Measurements from ENCODE around the gene PODN. TPM values are rescaled to one million over a fixed set of nuclear protein-coding genes. Genes with fewer than 3 reads are reported as not detected.

PODN gene
- total and polyA plus RNA-seq, 2 donors (not counting 3 experiments of a cell fraction or from before 2014, with no cell fraction given) = 1.3 to 1.5 TPM

- Histone ChIP-seq H3K36me3 (ENCODE audit: control insufficient read depth in 2 of 2, extremely low read depth in 1 of 2, insufficient read depth in 2 of 2, low read length in 2 of 2) (no peaks in the 10 kb centered on the region), H3K27me3 (ENCODE audit: control insufficient read depth in 2 of 2, insufficient read depth in 2 of 2, low read length in 2 of 2) (peaks cover 0 to 7% of the 10 kb centered on the region in 2 experiments), H3K9ac (replicated peaks; ENCODE audit: extremely low read depth, insufficient read depth, low read length) (no peak overlapping the region), H3K4me1 (ENCODE audit: control insufficient read depth, extremely low read depth, insufficient read depth, low read length) (no peaks in the 10 kb centered on the region), H3K9me1 (replicated peaks; ENCODE audit: control insufficient read depth, extremely low read depth, insufficient read depth, low read length) (no peaks in the 10 kb centered on the region), H3K9me3 (replicated peaks; ENCODE audit: control insufficient read depth, insufficient read depth, low read length) (no peaks in the 10 kb centered on the region), H2AFZ (ENCODE audit: low read depth, low read length) (no peak overlapping the region), H3K79me2 (ENCODE audit: control insufficient read depth, insufficient read depth, low read length) (no peaks in the 10 kb centered on the region), H3K27ac (ENCODE audit: insufficient read depth, low read depth, low read length) (no peak overlapping the region), H4K20me1 (replicated peaks; ENCODE audit: control insufficient read depth, extremely low read depth, insufficient read depth, low read length) (no peaks in the 10 kb centered on the region), H3K4me2 (ENCODE audit: insufficient read depth, low read length) (no peak overlapping the region), H3K4me3 (replicated peaks in 1 of 3; ENCODE audit: insufficient read depth in 1 of 3, low read depth in 1 of 3, low read length in 3 of 3) (no peak overlapping the region)
- POLR2A ChIA-PET = no interaction called here
- intact Hi-C loops (cut with micrococcal nuclease) (no loop called here), dilution Hi-C loops (cut with MboI; ENCODE audit: extremely low pct_ligation_motif_present, low sequenced_read_pairs) (no loop called here)
- CTCF ChIA-PET = no interaction called here
- BruUV-seq (replicated peaks) = no TSS peak
- DNase-seq (ENCODE audit: low read depth, low spot score) (no peak), FAIRE-seq (no peak)
- TF ChIP-seq GATA2 (IDR thresholded peaks at IDR 0.05; ENCODE audit: insufficient read depth, insufficient read length, low read depth, low read length) = no peak
- TF ChIP-seq POLR2A (IDR thresholded peaks at IDR 0.05; ENCODE audit: low read depth, low read length) = no peak
- no peak for TF ChIP-seq MYC (IDR thresholded peaks at IDR 0.05; ENCODE audit: low read depth, low read length)
Measured at GRCh38 chr1:53126495-53126894, 64.5 kb downstream of the PODN start.

- Histone ChIP-seq H3K4me2 (ENCODE audit: insufficient read depth, low read length) (no peak overlapping the region), H3K9ac (replicated peaks; ENCODE audit: extremely low read depth, insufficient read depth, low read length) (no peak overlapping the region), H2AFZ (ENCODE audit: low read depth, low read length) (no peak overlapping the region), H3K79me2 (ENCODE audit: control insufficient read depth, insufficient read depth, low read length) (no peaks in the 10 kb centered on the region), H3K9me3 (replicated peaks; ENCODE audit: control insufficient read depth, insufficient read depth, low read length) (no peaks in the 10 kb centered on the region), H3K27me3 (ENCODE audit: control insufficient read depth in 2 of 2, insufficient read depth in 2 of 2, low read length in 2 of 2) (peaks cover 0 to 7% of the 10 kb centered on the region in 2 experiments), H4K20me1 (replicated peaks; ENCODE audit: control insufficient read depth, extremely low read depth, insufficient read depth, low read length) (no peaks in the 10 kb centered on the region), H3K4me3 (replicated peaks in 1 of 3; ENCODE audit: insufficient read depth in 1 of 3, low read depth in 1 of 3, low read length in 3 of 3) (no peak overlapping the region), H3K36me3 (ENCODE audit: control insufficient read depth in 2 of 2, extremely low read depth in 1 of 2, insufficient read depth in 2 of 2, low read length in 2 of 2) (no peaks in the 10 kb centered on the region), H3K27ac (ENCODE audit: insufficient read depth, low read depth, low read length) (no peak overlapping the region), H3K9me1 (replicated peaks; ENCODE audit: control insufficient read depth, extremely low read depth, insufficient read depth, low read length) (no peaks in the 10 kb centered on the region), H3K4me1 (ENCODE audit: control insufficient read depth, extremely low read depth, insufficient read depth, low read length) (no peaks in the 10 kb centered on the region)
- DNase-seq (ENCODE audit: low read depth, low spot score) (no peak), FAIRE-seq (no peak)
- TF ChIP-seq MYC (IDR thresholded peaks at IDR 0.05; ENCODE audit: low read depth, low read length) (no peak), CTCF (IDR thresholded peaks at IDR 0.05; ENCODE audit: extremely low read depth in 1 of 2, insufficient read depth in 1 of 2, low read depth in 1 of 2, low read length in 2 of 2) (no peak), MAX (IDR thresholded peaks at IDR 0.05; ENCODE audit: insufficient read depth, insufficient read length) (no peak), POLR2AphosphoS5 (IDR thresholded peaks at IDR 0.05; ENCODE audit: insufficient read depth, low read depth, low read length) (no peak), GATA2 (IDR thresholded peaks at IDR 0.05; ENCODE audit: insufficient read depth, insufficient read length, low read depth, low read length) (no peak), EZH2 (IDR thresholded peaks at IDR 0.05; ENCODE audit: borderline replicate concordance, low read depth, low read length, severe bottlenecking) (no peak), FOS (IDR thresholded peaks at IDR 0.05; ENCODE audit: borderline replicate concordance, insufficient read depth, low read length) (no peak), POLR2A (IDR thresholded peaks at IDR 0.05; ENCODE audit: low read depth, low read length) (no peak), JUN (IDR thresholded peaks at IDR 0.05; ENCODE audit: borderline replicate concordance, insufficient read depth, insufficient read length, low read depth) (no peak)
- dilution Hi-C loops (cut with MboI; ENCODE audit: extremely low pct_ligation_motif_present, low sequenced_read_pairs) = no loop called here
- POLR2A ChIA-PET = no interaction called here
- no TSS peak for BruUV-seq (replicated peaks)
- CTCF ChIA-PET = no interaction called here
- intact Hi-C loops (cut with micrococcal nuclease) = no loop called here
Measured at GRCh38 chr1:53127546-53127945, 65.5 kb downstream of the PODN start.
